Measurements from ENCODE around the gene IMPA2.

The IMPA2 gene

DNA sequence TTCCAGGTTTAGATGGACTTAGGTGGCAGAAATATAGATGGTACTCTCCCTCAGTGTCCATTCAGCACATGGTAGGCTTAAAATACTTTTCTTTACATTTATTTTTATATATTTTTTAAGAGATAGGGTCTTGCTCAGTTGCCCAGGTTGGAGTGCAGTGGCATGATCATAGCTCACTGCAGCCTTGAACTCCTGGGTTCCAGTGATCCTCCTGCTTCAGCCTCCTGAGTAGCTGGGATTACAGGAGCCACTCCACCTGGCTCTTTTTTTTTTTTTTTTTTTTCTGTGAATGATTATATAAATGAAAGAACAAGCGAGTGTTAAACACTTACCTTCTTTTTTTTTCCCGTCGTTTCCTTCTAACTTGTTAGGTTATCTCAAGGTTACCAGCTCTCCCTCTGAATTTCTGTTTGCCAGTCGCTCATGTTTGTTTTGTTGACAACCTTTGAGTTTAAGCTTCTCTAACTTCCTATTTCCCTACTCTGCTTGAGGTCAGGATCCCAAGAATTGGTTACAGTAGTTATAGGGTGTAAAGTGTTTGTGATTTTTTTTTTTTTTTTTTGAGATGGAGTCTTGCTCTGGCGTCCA, 18.9 kb downstream of the IMPA2 start:
- TF ChIP-seq, protein P1, sequence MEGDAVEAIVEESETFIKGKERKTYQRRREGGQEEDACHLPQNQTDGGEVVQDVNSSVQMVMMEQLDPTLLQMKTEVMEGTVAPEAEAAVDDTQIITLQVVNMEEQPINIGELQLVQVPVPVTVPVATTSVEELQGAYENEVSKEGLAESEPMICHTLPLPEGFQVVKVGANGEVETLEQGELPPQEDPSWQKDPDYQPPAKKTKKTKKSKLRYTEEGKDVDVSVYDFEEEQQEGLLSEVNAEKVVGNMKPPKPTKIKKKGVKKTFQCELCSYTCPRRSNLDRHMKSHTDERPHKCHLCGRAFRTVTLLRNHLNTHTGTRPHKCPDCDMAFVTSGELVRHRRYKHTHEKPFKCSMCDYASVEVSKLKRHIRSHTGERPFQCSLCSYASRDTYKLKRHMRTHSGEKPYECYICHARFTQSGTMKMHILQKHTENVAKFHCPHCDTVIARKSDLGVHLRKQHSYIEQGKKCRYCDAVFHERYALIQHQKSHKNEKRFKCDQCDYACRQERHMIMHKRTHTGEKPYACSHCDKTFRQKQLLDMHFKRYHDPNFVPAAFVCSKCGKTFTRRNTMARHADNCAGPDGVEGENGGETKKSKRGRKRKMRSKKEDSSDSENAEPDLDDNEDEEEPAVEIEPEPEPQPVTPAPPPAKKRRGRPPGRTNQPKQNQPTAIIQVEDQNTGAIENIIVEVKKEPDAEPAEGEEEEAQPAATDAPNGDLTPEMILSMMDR (IDR thresholded peaks at IDR 0.05; ENCODE audit: control insufficient read depth, extremely low read depth, insufficient read depth): no peak
- H3K4me3 ChIP-seq (ENCODE audit: low read depth, low read length): no peak overlapping the region
- DNase-seq (ENCODE audit: low read depth): no peak

DNA sequence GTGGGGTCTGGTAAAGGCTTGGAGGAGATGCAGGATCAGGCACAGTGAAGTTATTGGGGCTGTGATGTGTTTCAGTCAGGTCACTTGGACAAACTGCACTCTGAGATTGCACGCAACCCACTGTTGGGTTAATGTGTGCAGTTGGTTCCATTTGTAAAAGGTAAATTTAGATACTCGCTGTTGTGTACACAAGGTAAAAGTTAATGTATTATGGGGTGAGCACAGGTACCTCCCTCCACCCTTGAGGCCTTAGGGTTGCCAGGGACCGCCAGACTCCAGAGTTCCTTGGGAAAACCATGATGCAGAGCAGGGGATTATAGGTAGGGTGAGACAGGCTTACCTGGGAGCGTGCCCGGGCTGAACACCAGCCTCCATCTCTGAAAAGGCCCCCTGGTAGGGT, 20.1 kb downstream of the IMPA2 start:
- no peak overlapping the region for H3K4me3 ChIP-seq (ENCODE audit: low read depth, low read length)
- TF ChIP-seq, protein P1 (IDR thresholded peaks at IDR 0.05; ENCODE audit: control insufficient read depth, extremely low read depth, insufficient read depth): no peak
- DNase-seq (ENCODE audit: low read depth): no peak

DNA sequence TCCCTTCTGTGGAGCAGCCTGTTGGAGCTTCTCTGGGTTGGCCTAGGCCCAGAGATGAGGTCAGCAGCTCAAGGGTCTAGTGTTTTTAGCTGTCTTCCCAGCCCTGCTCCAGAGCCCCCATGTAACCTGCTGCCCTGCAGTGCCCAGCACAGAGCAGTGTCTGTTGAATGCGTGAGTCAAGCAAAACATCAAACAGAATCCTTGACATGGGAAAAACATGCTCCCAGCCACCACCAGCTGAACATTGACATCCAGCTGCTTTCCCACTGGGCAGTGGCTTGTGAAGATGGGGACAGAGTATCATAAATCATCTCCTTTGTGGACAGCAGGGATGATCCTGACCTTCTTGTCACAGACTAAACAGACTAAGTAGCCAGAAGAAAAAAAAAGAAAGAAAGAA, 22.6 kb downstream of the IMPA2 start:
- TF ChIP-seq, protein P1 (IDR thresholded peaks at IDR 0.05; ENCODE audit: control insufficient read depth, extremely low read depth, insufficient read depth): no peak
- DNase-seq (ENCODE audit: low read depth): no peak
- no peak overlapping the region for H3K4me3 ChIP-seq (ENCODE audit: low read depth, low read length)

DNA sequence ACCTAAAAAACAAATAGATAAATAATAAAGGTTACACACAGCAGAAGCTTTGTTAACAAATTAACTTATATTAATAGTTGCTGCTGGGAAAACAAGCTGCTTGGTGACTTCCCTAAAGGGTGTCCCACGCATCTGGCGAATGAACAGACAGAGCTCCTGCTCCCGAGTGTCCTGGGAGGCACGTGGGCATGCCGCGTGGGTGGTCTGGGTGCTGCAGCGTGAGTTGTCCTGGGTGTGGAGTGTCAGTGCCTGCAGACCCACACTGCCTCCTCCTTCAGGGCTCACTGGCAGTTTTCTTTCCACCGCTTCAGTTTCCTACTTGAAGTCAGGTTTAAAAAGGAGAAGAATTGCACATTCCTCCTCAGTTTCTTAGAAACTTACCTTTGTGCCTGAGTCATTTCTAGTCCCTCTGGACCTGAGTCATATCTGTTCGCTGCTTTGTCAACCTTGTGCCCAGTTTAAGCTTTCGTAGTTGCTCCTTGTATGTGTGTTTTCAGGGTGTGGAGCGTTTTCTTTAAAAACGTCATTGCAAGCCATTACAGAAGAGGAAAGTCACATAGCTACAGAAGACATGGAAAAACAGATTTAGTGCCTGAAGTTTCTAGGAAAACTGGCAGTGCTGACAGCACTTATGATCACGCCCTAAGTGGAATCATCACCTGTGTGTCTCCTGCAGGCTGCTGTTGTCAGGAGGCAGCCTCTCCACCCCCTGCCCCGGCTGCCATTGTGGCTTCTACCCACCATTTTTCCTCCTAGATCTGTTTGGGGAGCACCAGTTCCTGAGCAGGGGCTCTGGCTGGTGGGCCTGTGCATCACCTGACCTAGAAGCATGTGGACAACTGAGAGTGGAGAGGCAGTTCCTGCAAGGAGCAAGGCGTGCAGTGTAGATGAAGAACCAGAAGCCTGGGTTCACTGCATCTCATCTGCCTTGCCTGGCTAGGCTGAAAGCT, 24.5 kb downstream of the IMPA2 start:
- TF ChIP-seq, protein P1 (IDR thresholded peaks at IDR 0.05; ENCODE audit: control insufficient read depth, extremely low read depth, insufficient read depth): no peak
- DNase-seq (ENCODE audit: low read depth): no peak
- H3K4me3 ChIP-seq (ENCODE audit: low read depth, low read length): no peak overlapping the region

DNA sequence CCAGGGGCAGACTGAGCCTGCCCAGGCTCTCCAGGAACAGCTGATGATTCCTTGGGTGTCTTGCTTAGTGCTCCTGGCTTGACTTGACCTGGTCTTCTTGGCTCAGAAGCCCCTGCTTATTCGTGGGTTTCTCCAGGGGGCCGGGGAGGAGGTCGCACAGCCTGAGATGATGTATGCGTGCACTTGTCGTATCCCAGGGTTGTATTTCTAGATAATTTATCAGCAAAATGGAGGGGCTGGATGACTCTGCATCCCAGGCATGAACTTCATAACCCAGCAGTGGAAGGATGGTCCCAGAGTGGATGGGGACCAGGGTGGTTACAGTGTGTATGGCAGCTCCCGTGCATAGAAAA, 25.2 kb downstream of the IMPA2 start:
- H3K4me3 ChIP-seq (ENCODE audit: low read depth, low read length): no peak overlapping the region
- DNase-seq (ENCODE audit: low read depth): no peak

DNA sequence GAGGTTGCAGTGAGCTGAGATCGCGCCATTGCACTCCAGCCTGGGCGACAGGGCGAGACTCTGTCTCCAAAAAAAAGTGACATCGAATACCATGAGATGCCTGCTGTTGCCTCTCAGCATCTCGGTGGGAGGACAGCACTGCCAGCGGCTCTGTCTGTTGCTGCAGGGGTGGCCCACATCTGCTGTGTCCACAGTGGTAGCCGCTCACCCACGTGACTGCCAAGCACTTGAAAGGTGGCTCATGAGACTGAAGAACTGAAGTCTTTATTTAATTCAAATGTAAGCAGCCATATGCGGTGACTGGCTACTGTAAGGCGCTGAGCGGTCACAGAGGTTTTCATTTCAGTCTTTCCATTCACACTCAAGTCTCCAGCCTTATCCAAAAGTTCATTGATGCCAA, 25.8 kb downstream of the IMPA2 start:
- DNase-seq (ENCODE audit: low read depth): no peak
- H3K4me3 ChIP-seq (ENCODE audit: low read depth, low read length): no peak overlapping the region
- TF ChIP-seq, protein P1 (IDR thresholded peaks at IDR 0.05; ENCODE audit: control insufficient read depth, extremely low read depth, insufficient read depth): no peak

More for the DNA sequence above, 25.2 kb downstream of the IMPA2 start:
- TF ChIP-seq, protein P1 (IDR thresholded peaks at IDR 0.05; ENCODE audit: control insufficient read depth, extremely low read depth, insufficient read depth): no peak

Data from LNCaP clone FGC (cell line).